IPS DF 4.7 (cell line): ENCODE data around the gene CDH4.

Experiments used
- DNase-seq: peaks from one replicate; pipeline ENCODE4 v3.0.0-alpha.2; 2013; ENCODE audit warnings: low spot score; ENCODE audit errors: extremely low read depth

Gene CDH4

DNA sequence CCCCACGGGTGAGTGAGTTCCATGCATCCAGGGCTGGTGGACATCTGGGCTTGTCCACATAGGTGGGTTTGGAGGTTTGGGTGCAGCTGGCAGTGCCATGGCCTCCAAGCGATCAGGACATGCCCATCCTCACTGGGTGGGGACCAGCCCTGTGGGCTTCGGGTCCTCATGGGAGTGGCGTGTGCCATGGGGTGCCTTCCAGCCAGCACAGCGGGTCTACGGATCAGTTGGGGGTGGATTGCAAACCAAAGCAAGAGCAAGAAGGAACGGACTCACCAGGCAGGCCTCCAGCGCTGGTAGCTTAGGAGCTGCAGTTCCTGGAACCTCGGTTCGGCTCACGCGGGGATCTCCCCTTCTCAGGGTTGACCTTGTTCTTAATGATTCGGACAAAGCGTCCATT, 449.3 kb downstream of the CDH4 start:
- no peak for DNase-seq

DNA sequence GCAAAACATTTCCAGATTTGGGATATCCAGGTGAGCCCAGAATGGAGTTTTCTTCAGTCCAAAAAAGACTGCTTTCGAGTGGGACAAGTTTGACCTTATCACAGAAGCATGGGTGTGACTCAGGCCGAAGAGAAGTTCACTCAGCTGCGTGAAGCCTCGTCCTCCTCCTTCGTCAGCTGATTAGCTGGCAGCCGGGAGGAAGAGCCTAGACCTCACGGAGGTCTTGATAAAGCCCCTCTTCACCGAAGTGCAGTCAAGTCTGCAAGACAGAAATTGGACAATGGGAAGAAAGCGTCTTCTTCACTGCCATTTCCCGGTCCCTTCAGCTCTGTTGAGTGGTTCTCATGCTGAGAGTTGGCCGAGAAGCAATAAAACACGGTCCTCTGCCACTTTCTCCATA, 449.7 kb downstream of the CDH4 start:
- no peak for DNase-seq

DNA sequence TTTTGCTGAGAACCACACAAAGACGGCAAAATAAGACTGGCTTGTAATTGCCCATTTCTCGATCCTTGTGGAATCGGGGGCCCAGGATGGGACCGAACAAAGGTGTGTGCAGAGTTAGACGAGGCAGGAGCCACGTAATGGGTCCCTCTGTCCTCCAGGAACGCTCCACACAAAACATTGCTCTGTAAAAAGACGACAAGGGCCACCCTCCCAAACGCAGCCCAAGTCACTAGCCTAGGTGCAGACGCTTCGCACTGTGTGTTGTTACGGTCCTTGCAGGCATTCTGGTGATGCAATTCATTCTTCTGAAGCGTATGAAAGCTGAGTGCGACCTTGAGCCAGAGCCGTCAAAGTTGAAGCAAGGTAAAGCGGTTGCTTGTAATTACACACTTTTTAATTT, 450.2 kb downstream of the CDH4 start:
- no peak for DNase-seq

DNA sequence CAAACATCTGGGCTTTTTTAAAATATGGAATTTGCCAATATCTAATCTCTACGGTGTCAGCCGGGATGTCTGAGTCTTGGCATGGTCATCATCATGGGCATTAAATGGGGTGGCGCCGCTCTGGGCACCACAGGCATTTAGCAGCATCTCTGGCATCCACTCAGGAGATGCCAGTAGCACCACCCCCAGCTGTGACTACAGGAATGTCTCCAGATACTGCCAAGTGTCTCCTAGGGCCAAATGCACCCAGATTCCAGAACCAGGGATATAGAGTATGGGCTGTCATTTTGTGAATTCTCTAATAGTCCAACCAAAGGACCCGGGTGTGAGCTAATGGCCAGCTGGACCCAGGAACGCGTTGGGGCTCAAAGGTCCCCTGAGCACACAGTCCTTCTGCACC, 452.6 kb downstream of the CDH4 start:
- no peak for DNase-seq

DNA sequence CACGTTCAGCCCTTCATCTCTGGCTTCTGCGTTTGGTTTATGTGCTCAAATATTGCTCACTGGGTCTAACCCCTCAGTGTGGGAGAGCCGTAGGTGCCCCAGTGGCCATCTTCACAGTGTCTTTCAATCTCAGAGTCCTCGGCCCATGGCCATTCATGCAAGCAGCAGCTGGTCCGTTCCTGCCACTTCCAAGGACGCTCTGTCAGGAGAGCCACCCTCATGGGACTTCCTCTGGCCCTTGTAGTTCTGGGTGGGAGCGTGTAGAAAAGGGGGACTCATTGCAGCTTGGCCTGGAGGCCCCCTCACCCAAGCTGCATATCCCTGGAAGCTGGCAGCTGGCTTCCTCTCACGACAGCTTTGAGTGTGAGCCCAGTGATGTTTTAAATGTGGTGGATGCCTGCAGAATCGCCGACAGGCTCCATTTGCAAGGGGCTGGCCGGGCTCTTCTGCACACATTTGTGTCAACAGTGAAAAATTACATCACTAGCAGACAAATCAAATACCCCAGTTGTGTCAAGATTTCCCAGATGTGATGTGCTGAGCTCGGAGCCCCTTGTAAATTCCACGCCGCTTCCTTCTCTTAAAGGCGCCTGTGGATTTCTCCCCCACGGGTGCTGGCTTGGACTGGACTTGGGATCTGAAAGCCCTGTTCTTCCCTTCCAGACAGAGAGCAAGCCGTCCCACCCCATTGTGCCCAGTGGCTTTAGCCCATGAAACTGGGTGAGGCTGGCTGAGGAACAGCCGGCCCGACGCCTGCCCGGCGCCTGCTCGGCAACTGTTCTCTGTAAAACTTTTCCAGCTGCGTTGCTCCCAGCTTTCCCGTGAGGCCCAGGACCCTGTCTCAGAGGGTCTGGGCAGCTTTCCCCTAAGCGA, 453.6 kb downstream of the CDH4 start:
- no peak for DNase-seq

DNA sequence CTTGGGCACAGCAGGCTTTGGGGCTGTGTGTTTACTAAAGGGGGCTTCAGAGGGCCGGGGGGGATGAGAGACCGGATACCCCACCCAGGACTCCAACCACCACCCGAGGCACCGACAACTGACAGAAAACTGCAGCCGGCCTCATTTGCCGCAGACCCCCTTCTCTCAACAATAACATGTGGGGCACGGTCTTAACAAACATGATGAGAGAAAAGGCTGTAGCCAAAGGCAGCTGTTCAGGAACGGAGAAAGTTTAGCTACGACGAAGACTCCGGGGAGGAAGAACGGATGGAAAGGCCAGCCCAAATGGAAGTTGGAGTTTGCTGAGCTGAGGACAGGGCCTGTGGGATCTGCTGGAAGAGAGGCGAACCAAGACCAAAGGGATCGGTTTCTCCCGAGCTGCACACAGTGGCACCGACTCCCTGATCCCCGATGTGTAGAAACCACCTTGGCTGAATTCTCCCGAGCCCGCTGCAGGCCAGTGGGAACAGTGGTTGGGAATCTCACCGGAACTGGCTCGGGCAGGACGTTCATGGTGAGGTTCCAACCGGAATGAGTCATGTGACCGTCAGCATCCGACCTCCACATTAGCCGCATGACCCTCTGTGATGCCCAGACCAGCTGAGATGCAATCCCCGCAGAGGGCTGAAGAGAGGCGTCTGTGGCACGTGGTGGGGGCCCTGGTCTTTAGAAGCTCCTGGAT, 454.3 kb downstream of the CDH4 start:
- DNase-seq: no peak

DNA sequence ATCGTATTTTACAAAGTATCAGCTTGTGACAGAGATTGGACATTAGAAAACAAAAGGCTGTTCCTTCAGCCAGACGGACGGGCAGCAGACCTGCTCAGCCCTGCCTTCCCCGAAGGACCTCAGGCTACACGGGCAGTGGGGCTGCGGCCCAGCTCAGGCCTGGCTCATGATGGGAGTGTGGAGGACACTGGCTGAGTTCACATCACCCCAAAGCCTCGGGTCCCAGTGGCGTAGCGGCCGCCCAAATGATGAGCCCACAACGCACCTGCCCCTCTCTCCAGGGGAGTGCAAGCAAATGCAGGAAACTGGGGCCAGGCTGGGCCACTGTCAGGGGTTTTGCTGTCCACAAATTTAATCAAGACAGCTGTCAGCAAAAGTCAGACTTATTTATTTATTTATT, 456.8 kb downstream of the CDH4 start:
- DNase-seq: no peak

DNA sequence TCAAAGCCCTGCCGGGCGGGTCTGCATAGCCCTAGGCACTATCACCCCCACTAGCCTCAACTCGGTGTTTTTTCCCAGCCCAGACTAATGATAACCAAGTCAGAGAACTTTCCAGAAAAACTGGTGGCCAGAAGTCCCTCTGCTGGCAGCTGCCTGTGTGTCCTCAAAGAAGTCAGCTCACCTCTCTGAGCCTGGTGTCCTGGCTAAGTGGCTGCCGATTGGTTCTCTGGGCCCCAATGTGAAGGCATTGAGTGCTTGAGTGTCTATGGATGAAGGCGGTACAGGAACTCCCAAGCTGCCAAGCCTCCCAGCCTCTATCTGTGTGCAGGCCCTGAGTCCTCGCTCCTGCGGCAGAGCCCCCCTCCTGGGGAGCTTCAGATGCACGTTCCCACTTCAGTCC, 458.0 kb downstream of the CDH4 start:
- no peak for DNase-seq

DNA sequence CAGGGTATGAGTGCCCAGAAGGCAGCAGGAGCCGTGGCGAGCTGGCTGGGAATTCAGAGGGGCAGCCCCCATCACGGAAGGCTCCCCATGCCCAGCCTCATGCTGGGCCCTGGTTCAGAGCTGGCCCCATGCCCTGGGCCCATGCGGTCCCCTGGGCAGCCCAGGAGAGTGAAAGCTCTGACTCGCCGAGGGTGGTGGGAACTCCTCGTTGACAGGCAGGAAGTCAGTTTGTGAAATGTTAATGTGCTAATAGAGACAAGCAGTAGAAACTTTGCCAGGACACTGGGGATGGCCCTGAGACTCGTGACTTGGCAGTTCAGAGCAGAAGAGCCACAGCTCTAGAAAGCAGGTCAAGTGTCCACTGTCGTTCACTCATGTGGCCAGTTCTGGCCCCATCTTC, 460.6 kb downstream of the CDH4 start:
- no peak for DNase-seq

DNA sequence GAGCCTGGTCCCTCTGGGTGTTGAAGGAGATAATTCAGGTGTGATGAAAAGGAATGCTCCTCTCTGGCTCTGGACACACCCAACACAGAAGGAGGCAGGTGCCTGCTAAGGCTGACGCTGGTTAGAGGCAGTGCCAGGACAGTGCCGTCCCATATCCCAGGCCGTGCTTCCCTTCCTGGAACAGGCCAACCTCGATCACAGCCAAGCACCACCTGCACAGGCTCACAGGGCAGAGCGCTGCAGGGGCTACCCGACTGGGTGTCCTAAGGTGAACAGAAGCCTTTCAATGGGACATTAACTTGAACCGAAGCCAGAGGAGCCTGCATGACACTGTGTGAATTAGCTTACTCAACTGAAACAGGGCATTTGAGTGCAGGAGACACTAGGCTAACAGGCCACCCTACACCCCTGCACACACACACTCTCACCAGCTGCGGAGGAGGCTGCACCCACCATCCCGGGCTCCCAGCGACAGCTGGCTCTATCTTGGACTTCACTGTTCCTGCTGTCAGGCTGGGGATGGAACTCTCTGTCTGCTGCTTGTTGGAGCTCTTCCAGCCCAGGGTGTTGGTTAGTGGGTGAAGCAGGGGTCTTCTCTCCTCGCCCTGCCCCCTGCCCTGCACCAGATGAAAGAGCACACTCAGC, 466.4 kb downstream of the CDH4 start:
- no peak for DNase-seq

DNA sequence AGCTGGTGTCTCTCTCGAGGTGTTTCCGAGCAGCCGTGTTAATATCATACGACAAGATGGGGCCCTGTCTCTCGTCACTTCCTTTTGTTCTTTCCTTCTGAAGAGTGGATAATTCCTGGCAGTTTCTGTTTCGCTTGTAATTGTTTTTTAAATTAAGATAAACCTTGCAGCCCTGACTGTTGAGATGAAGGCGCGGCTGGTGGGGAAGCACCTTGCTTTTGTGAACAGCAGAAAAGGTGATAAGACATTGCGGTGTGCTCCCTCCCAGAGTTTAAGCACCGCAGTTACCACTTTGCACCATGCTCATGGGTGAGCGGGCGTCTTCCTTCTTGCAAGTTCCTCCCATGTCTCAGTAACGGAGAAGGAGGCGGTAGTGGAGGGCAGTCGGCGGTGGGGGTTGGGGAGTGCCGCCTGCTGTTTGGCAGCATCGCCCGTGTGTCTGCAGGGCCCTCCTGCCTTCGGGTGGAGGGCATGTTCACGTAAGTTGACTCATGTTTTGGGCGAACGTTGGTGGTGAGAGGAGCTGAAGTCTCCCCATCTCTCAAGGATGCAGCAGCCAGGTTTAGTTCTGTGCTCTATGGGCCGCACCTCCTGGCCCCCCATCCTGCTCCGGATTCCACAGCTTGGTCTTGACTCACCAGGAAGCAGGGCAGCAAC, 467.8 kb downstream of the CDH4 start:
- DNase-seq: no peak

DNA sequence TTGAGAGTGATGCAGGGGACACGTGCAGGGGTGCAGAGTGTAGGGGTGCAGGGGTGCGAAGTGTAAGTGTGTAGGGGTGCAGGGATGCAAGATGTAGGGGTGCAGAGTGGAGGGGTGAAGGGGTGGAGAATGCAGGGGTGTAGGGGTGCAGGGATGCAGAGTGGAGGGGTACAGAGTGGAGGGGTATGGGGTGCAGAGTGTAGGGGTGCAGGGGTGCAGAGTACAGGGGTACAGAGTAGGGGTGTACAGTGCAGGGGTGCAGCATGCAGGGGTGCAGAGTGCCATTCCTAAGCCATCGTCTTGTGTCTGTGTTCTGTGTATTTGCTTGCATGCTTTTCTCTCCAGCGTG, 468.3 kb downstream of the CDH4 start:
- DNase-seq: no peak

DNA sequence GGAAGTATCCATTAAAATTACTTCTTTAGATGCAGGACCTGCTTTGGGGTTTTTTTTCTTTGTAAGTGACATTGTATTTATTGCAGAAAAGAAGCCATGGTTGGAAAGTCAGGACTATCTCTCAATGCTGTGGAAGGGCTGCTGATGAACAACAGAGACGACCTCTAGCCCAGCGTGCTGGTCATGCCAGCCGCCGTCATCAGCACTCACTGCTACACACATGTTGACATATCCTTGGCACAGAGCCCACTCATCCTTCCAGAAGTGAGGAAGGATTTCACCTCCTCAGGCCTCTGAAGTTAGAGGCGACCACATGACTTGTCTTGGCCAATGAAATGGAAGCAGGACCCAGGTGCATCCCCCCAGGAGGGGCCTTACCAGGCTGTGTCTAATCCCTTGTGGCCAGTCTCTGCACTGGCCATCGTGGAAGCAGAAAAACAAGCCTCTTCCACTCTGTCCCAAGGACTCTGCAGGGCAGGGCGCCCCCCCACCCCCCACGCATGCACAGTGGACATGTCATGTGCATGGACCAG, 470.2 kb downstream of the CDH4 start:
- no peak for DNase-seq

DNA sequence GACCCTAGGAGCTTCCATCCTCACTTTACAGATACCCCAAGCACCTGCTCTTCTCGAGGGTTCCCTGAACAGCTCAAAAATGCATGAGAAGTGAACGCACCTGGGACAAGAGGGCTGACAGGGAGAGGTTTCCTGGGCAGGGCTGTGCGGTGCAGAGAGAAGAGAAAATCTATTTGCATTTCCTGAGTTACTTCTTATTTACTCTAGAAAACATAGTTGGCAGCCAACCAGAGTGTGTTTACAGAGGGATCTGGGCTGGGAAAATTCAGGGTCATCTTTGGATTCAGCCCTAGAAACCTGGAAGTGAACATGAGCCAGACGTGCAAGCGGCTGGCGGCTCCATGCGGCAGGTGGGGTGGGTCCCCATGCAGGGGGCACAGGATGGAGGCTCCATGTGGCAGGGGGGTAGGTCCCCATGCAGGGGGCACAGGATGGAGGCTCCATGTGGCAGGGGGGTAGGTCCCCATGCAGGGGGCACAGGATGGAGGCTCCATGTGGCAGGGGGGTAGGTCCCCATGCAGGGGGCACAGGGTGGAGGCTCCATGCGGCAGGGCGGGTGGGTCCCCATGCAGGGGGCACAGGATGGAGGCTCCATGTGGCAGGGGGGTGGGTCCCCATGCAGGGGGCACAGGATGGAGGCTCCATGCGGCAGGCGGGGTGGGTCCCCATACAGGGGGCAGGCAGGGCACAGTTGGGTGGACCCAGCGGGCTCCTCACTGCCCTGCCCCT, 471.6 kb downstream of the CDH4 start:
- DNase-seq: no peak

DNA sequence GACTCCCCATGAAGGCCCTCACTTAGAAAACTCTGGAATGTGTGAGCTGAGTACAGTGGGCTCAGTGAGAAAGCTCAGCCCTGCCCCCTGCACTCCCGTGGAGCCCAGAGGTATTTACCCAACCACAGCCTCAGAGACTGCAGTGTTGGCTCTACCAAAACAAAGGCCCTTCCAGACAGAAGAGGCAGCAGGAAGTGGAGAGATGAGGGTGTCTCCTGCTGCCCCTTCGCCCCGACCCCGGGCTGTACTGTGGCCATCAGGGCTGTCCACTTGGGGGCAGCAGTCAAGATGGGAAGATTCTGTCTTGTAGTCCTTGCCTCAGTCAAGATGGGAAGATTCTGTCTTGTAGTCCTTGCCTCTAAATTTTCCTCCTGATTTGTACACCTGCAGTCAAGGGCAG, 472.3 kb downstream of the CDH4 start:
- DNase-seq: no peak

DNA sequence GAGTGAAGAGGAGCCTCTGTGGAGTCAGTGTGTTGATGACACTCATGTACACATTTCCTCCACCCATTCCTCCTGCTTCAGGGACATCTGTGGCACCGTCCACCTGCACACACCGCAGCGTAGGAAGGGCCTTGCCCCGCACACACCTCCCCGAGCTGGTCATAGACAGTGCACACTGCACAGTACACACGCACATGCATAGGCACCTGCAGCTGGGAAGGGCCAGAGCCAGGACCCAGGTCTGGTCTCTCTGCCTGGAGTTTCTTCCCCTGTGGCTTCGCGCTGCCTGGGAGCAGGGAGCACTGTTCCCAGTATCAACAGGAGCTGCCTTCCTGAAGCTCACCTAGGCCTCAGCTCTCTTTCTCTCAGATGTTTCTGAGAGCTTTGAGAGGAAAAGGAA, 473.1 kb downstream of the CDH4 start:
- no peak for DNase-seq

DNA sequence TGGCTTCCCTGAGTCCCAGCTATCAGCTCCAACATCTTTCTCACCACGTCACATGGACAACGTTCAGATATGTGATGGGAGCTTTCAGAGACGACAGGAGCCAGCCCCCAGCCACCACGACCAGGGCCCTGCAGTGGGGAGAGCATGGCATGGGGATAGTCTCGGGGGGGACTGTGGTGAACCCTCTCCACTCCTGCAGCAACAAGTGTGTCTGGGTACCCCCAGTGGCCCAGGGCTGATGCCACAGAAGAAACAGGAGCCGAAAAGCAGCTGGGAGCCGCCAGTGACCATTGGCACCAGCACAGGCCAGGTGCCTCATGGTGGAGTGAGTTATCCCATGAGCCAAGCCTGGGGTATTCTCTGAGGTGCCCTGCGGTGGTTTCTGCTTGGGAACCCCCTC, 473.9 kb downstream of the CDH4 start:
- DNase-seq: no peak

DNA sequence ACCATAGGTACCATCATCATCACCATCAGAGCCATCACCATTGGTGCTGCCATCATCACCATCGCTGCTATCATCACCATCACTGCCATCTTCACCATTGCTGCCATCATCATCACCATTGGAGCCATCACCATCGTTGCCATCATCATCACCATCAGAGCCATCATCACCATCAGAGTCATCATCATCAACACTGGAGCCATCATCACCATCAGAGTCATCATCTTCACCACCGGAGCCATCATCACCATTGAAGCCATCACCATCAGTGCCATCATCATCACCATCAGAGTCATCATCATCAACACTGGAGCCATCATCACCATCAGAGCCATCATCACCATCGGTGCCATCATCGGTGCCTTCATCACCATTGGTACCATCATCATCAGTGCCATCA, 474.9 kb downstream of the CDH4 start:
- no peak for DNase-seq

DNA sequence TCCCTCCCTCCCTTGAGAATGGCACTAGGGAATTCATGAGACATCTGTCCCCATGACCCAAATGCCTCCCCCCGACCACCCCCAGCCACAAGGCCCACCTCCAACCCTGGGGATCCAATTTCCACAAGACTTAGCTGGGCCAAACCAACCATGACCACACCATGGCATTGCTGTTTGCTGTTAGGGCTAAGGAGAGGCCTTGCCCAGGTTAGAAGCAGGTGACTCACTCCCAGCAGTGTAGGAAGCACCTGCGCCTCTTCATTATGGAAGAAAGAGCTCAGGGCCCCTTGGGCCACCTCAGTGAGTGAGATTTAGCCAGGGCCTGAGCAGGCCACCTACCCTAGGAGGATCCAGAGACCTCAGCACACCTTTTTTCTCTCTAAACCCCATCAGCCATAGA, 475.7 kb downstream of the CDH4 start:
- DNase-seq: no peak

DNA sequence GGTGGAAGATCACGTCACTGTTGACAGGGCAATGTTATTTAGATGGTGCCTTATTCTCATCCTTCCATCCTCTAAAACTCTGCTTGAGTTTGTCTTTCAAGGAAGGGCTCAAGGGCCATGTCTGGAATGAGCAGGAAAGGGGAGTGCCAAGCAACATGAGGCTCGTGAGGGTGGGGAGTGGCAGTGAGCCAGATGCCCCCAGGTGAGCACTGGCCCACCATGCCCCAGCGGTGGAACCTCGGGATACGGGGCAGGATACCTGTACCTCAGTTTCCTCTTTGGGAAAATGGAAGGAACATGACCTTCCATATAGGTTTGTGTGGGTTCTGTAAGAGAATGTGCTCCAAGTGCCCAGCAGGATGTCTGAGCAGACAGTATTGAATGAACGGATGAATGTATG, 476.3 kb downstream of the CDH4 start:
- no peak for DNase-seq
